ENCODE measurements around the gene NES.
A peak's percentile ranks its signal among the peaks of the same experiment; 100 is the strongest.

The NES gene, protein sequence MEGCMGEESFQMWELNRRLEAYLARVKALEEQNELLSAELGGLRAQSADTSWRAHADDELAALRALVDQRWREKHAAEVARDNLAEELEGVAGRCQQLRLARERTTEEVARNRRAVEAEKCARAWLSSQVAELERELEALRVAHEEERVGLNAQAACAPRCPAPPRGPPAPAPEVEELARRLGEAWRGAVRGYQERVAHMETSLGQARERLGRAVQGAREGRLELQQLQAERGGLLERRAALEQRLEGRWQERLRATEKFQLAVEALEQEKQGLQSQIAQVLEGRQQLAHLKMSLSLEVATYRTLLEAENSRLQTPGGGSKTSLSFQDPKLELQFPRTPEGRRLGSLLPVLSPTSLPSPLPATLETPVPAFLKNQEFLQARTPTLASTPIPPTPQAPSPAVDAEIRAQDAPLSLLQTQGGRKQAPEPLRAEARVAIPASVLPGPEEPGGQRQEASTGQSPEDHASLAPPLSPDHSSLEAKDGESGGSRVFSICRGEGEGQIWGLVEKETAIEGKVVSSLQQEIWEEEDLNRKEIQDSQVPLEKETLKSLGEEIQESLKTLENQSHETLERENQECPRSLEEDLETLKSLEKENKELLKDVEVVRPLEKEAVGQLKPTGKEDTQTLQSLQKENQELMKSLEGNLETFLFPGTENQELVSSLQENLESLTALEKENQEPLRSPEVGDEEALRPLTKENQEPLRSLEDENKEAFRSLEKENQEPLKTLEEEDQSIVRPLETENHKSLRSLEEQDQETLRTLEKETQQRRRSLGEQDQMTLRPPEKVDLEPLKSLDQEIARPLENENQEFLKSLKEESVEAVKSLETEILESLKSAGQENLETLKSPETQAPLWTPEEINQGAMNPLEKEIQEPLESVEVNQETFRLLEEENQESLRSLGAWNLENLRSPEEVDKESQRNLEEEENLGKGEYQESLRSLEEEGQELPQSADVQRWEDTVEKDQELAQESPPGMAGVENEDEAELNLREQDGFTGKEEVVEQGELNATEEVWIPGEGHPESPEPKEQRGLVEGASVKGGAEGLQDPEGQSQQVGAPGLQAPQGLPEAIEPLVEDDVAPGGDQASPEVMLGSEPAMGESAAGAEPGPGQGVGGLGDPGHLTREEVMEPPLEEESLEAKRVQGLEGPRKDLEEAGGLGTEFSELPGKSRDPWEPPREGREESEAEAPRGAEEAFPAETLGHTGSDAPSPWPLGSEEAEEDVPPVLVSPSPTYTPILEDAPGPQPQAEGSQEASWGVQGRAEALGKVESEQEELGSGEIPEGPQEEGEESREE (N-terminal part only)

DNA sequence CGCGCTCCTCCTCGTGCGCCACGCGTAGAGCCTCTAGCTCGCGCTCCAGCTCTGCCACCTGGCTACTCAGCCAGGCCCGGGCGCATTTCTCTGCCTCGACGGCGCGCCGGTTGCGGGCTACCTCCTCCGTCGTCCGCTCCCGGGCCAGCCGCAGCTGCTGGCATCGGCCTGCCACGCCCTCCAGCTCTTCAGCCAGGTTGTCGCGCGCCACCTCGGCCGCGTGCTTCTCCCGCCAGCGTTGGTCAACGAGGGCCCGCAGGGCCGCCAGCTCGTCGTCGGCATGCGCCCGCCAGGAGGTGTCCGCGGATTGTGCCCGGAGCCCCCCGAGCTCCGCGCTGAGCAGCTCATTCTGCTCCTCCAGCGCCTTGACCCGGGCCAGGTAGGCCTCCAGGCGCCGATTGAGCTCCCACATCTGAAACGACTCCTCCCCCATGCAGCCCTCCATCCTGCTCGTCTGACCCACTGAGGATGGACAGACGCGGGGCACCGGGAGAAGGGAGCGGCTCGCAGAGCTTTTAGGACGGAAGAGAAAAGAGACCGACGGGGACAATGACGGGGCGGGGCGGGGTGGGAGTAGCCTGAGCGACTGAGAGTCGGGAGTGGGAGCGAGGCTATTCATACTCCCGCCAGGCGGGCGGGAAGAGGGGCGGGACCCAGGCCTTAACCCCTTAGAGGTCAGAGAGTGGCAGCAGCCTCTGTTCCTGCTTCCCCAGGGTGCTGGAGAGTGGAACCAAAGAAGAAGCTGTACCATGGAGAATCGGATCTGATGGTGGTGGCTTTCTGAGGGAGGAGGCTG, at the start of gene NES:
TSS of gene NES (minus strand) at position 588 of the 796 bp plus-strand sequence. CDS start at position 445, 143 bp downstream.
- no peak for DNase-seq

GRCh38 chr1:156726549-156727226, 49.5 kb upstream of the NES start:
- DNase-seq = peak; percentile 79

DNA sequence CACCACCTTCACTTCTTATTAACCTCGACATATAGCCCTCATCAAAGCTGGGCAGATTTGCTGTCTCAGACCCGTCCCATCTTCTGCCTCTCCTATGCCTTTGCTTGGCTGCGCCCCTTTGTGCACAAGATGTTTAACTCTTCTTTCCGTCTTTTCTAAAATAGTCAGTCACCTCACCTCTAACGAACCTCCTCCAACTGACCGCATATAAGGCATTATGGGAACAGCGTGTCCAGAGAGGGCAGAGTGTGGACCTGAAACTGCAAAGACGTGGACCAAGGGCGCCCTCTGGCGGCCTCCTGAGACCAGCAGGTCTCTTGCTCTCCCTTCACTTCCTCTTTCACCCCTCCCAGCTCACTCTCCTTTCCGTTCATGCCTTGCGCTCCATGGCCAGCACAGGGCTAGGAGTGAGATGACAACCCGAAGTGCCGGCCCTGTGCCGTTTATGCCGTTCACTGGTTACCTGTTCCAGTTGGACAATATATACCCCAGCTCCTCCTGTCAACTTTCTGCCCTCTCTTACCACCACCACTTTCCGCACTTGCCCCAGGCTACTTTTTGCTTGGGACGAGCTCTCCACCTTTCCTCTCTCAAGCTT, 48.6 kb upstream of the NES start:
- peak; percentile 92 for DNase-seq

- DNase-seq = no peak
Observed at GRCh38 chr1:156721535-156721934, 44.3 kb upstream of the NES start.

DNA sequence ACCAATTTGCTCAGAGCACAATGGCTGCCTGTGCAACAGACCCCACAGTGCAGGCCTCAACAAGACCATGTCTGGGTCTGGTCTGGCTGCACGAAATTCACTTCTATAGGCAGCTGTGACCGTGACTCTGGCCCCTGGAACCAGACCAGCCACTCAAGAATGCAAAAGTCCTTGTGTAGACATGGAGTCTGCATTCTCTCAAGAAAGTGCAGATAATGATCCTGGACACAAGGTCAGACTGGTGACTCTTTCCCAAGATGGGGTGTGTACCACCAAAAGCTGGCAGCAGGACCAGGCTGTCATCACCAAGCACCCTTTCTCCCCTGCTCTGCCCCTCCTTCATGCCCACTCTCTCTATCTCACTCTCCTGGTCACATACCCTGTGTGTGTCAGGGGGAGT, 43.9 kb upstream of the NES start:
- no peak for DNase-seq

DNA sequence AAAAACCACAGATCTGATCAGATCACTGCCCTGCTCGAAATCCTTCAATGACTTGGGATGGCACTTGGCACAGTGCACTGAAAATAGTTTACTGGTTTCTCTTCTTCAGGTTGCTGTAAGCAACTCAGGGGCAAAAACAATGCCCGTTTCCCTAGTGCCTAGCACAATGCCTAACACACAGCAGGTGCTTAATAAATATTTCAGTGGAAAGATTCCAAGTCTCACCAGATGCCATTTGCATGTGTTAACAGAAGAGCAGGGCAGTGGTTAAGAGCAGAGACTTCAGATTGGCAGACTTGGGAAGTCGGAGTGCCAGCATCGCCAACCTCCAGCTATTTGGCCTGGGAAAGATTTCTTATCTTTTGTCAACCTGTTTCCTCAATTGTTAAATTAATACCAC, 40.1 kb upstream of the NES start:
- no peak for DNase-seq

DNA sequence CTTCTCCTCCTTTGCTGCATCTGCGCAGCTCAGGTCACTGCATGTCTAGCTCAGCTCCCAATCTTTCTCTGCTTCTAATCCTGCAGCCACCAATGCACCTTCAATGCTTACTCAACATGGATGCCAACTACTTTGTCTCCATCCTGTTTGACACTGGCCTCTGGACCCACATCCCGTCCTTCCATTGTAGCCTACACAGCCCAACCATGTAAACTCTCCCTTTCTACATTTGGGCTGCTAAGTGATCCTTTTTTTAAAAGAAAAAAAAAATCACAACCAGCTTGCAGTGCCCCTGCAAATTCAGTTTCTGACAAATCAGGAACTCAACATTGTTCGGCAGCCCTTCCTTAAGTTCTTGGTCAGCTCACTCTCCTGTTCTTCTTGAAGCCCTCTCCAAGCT, 37.6 kb upstream of the NES start:
- no peak for DNase-seq

GRCh38 chr1:156712626-156713025, 35.4 kb upstream of the NES start:
- DNase-seq = no peak

- DNase-seq = no peak
Observed at GRCh38 chr1:156711011-156711817, 34.0 kb upstream of the NES start.

DNA sequence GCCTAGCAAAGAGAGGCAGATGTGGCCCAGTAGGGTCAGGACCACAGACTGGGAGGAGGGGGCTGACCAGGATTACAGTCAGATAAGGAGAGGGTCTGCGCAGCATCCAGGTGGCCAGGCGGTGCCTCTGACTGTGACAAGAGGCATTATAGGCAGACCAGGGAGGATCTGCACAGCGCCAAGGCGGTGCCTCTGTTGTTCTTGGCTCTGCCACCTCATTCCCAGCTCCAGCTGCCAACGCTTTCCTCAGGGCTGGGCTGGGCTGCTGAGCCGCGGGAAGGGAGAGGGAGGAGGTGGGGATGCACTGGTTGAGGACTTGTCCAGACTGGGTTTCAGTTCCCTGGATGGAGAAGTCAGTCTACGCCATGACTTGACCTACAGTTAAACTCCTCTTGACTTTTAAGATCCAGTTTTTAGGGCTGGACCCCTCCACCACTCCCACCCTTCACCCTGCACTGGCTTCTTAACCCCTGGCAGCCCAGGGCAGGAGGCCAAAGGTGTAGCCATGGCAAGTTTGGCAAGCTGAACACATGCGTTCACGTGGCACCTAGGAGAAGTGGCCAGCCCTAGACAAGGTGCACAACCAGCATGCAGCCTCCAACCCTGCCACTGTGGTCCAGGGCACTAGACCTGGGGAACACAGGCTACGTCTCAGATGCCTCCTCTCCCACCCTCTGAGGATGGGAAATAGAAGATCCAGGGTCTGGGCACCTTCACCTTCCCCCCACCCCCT, 32.7 kb upstream of the NES start:
- no peak for DNase-seq

- DNase-seq = no peak
Observed at GRCh38 chr1:156709031-156709430, 31.8 kb upstream of the NES start.

GRCh38 chr1:156708218-156708661, 31.0 kb upstream of the NES start:
- no peak for DNase-seq

DNA sequence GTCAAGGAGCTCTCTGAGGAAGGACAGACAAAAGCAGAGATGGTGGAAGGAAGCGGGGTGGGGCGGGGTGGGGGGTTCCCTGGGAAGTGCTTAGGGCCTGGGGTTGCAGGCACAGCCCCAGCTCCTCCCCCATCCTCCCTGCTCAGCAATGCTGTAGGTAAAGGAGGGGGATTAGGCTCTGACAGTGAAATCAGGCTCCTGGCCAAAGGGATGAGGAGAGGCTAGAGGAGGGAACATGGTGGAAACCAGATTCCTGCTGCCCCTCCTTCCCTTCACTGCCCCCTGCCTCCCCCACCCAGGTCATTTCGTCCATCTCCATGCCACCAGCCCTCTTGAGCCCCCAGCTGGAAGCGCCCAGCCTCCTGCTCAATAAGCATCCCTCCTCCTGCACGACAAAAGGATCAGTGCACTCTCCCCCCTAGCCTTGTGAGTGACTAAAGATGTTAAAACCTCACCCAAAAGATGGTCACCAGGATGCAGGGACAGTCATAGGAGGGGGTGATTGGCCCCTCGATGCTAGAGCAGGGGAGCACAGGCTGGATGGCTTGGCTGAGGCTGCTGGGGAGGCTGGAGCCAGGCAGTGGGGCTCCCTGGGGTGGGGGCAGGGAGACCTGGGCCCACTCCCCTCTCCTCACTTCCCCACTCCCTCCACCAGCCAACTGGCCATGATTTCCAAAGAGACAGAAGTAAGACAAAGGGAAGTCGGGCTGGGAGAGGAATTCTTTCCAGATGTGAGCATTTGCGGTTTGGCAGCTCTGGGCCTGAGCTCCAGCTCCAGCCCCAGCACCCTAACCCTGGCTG, 30.4 kb upstream of the NES start:
- DNase-seq = no peak

- DNase-seq = no peak
Observed at GRCh38 chr1:156706657-156707416, 29.6 kb upstream of the NES start.

DNA sequence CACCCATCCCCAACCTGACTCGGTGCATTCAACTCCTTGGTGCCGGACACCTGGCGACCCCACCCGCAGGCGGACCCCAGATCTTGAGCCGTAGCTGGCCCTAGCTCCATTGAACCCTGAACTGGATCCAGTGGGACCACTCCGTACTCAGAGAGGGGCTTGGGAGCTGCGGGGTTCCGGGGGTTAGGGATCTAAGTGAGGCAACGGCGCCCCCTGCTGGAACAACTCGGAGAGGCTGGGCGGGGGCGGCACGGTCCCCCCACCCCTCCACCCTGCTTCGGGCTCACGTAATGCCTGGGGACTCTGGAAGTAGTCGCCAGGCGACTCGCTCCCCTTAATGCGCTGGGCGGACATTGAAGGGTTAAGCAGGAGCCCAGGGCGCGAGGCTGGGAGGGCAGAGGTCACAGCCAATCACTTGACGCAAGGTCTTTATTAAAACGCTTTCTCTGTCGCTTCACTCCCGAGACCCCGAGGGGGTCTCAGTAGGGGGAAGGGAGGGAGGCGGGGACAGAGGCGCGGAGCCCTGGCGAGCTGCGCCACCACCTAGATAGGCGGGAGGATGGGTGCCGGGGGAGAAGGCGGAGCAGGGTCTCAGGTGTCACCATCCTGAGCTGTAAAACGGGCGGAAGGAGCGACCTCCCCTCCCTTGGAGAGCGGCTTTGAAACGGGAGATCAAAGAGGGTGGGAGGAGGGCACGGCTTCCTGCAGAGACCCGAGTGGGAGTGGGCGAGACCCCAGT, 28.9 kb upstream of the NES start:
- peak; percentile 89 for DNase-seq

DNA sequence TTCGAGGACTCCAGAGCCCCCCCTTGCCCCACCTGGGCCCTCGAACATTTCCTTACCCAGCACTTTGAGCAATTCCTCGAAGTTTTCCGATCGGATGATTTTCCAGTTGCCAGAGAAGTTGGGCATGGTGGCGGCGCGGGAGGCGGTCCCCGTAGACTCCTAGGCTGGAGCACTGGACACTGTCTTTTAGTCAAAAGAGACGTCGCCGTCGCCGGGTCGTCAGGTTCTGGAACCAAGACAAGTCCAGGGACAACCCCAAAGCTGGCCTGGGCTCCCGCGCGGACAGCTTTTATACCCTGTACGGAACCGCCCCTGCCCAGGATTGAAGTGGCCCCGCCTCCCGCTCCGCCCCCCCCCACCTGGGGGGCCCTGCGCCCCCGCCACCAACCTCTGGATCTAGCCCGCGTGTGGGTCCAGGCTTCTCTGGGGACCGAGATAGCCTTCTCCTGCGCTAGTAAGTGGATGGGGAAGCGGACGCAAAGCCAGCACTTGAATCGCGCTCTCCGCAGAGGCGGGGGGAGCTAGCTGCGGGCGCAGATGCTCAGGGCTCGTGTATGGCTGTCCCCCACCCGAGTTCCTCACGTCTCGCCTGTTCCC, 28.2 kb upstream of the NES start, which contains the start of gene CRABP2:
TSS of gene CRABP2 (minus strand) at position 263 of the 597 bp plus-strand sequence. CDS start at position 126, 137 bp downstream.
- peak; percentile 68 for DNase-seq
